CMK (cell line): Measurements from ENCODE around the gene FANCC.

Experiments used
- DNase-seq: peaks from one replicate; pipeline ENCODE4 v3.0.0-alpha.2; 2010; ENCODE audit warnings: low read depth

The FANCC gene

DNA sequence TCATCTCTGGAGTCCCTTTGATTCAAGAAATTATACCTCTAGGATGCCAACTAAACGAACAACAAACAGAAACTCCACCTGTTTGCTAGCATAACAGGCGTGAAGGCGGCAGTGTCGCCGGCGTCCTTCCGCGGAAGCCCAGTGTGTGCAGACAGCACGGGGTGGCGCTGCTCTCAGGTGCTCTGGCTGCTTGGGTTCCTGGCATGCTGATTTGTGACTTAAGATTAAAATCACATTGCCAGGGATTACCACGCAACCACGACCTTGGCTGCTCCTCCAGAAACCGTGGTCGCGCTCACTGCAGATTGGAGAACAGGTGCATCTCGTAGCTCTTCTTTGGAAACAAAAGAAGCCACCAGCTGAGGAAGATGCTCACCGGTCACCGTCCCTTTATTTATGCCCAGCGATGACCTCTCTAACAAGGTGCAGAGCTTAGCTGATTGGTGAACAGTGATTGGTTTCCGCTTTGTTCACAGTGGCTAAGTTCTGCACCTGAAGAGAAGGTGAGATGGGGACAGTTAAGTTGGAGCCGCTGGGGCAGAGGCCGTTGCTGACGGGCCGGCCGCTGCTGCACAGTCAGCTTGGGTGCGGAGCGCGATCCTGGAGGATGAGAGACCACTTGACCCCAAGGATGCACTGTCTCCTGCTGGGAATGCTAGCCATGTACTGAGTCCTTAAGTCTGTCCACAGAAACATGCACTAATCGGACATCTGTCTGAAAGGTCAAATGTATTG is 232.3 kb downstream of the FANCC start:
- no peak for DNase-seq

GRCh38 chr9:95084254-95084934 is 233.1 kb downstream of the FANCC start:
- DNase-seq, result no peak

DNA sequence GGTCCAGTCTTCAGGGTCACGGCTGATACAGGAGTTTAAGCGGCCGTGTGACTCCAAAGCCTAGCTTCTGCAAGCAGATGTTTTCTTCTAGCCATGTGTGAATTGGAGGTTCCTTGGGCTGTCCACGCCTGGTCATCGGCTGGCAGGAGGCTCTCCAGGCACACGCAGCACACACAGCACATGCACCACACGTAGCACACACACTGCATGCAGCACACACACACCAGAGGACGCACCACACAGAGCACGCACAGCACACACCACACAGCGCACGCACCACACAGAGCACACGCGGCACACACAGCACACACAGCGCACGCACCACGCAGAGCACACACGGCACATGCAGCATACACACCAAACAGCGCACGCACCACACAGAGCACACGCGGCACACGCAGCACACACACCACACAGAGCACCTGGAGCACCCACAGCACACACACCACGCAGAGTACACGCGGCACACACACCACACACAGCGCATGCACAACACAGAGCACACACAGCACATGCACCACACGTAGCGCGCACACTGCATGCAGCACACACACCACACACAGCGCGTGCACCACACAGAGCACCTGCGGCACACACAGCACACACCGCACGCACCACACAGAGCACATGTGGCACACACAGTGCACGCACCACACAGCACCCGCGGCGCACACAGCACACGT is 234.3 kb downstream of the FANCC start:
- DNase-seq, result no peak

DNA sequence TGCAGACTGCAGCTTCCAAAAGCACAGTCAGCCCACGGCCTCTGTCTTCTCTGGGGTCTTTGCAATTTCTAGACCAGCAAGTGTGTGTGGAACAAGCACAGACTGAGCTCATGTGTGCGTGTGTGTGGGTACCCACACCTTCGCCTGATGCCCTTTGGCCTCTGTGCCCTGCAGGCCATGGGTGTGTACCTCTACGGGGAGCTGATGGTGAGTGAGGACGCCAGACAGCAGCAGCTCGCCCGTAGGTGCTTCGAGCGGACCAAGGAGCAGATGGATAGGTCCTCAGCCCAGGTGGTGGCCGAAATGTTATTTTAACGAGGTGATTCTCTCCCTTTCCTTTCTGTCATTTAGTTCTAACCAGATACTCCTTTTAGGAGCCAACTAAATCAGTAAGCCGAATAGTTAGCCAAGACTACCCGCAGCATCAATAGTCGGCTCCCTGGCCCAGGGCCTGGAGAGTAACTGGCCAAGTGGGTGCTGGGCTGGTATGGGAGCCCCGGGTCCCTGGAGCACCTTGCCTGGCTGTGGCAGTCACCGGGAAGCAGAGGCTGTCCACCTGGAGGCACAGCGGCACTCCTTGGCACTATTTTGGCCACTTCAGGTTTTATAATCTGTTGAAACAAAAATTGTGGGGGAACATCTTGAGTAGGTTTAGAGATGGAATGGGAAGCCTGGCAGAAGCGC is 235.0 kb downstream of the FANCC start:
- no peak for DNase-seq

DNA sequence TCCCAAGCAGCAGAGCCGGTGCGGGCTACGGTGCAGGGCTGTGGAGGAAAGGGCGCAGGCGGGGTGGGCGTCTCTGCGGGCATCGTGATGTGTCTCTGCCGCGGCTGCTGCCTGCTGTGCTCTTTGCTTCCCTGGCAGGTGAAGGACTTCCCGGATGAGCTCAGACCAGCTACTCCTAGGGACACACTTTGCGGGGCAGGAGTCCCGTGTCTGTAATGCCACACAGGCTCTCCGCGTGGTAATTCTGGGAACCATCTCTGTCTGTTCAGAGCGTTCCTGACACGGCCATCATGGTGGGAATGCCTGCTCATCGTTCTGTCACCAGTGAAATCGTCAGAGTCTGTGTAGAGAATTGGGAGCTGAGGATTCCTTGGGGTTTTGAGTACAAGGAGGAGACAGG is 235.5 kb downstream of the FANCC start:
- DNase-seq, result no peak

- no peak for DNase-seq
Observed at GRCh38 chr9:95080961-95081647, 236.4 kb downstream of the FANCC start.

- no peak for DNase-seq
Observed at GRCh38 chr9:95079461-95079860, 238.0 kb downstream of the FANCC start.

DNA sequence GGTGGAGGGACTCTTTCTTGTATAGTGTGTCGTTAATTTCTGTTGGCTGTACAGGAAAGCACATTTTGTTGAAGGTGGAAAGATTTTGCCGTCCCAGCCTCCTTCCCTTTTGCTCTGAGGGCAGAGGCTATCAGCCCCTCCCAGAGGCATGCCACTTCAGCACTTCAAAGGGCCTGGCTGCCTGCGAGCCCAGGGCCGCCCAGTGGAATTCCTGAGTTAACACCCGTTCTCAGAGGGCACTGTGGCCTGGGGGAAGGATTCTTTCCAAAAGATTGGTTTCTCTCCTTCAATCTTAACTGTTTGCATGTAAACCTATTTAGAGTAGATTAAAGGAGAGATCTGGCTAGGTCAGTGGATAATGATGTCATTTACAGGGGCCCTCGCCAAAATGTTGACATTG is 238.6 kb downstream of the FANCC start:
- no peak for DNase-seq

- DNase-seq, result no peak
Observed at GRCh38 chr9:95078511-95078910, 239.0 kb downstream of the FANCC start.

- DNase-seq, result no peak
Observed at GRCh38 chr9:95077766-95078370, 239.6 kb downstream of the FANCC start.

DNA sequence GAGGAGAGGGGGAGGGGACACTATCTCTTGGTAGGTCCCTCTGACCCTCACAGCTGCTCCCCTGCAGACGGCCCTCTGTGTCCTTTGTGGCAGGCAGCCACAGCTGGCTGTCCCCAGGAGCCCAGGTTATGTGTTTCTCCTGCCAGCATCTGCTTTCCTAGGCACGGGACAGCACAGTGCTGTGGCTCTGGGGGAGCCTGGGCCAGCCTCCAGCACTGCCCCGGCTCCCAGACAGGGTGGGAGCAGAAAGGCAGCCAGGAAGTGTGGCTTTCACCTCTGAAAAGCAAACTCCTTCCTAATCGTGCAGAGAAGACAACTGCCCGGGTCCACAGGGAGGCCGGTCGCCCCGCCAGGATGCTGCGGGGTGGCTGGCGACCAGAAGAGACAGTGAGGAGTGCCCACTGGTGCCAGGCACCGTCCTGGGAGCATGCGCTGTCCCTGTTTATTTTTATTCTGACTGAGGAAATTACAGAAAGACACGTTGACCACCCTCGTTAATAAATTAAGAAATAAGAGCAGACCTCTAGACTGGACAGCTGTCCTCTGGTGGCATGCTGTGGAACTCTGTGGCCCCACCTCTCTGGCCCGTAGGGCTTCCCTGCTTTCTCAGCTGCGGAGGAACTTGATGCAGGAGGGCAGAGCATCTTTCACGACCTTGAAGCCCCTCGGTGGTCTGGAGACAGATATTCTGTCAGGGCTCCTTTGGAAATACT is 240.3 kb downstream of the FANCC start:
- no peak for DNase-seq

- DNase-seq, result no peak
Observed at GRCh38 chr9:95076696-95077052, 240.8 kb downstream of the FANCC start.

GRCh38 chr9:95075700-95076099 is 241.8 kb downstream of the FANCC start:
- no peak for DNase-seq

DNA sequence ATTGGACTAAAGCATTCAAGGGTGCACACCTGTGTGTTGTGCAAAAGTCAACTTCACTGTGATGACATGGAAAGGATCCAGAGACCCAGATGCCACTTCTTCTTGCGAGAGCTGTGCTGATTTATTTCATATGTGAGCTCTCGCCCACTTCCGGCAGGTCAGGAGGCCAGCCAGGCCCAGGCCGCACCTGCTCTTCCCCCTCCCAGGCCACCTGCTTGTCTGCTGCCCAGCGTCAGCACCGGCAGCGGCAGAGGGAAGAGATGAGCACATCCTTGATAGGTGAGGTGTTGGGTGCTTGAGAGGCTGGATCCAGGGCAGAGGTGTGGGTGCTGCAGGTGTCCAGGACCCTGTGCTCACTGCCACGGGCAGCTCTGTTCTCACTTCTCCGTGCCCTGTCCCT is 242.9 kb downstream of the FANCC start:
- DNase-seq, result no peak

DNA sequence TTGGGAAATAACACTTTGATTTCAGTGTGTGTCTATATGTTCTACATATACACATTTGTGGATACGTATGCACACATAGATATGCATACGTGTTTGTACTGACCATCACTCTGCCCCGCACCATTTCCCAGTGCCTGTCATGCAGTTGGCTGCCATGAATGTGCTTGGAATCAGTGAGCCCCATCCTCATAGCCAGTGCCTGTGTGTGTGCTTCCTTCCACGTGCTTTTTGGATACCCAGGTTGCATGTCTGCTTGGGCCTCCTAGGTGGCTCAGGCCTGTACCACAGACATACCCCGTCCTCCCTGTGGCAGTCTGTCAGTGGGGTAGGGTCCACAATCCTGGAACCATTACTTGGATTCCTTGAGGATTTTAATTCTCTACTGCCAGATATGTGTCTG is 243.6 kb downstream of the FANCC start:
- no peak for DNase-seq

- DNase-seq, result no peak
Observed at GRCh38 chr9:95073042-95073607, 244.4 kb downstream of the FANCC start.

DNA sequence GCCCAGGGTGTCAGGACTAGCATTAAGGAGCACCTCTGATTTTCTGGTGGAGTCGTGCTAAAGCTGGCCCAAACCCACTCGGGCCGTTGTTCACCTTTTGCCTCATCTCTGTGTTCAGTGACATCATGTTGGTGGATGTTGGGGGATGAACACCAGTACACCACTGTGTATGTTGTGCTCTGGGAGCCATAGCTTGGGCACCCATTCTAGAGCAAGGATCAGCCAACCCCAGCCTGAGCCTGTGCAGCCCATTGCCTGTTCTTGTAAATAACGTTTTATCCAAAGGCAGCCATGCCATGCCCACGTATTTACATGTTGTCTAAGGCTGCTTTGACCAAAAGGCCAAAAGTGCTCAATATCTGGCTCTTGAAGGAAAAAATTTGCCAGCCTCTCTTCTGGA is 245.6 kb downstream of the FANCC start:
- DNase-seq, result no peak

DNA sequence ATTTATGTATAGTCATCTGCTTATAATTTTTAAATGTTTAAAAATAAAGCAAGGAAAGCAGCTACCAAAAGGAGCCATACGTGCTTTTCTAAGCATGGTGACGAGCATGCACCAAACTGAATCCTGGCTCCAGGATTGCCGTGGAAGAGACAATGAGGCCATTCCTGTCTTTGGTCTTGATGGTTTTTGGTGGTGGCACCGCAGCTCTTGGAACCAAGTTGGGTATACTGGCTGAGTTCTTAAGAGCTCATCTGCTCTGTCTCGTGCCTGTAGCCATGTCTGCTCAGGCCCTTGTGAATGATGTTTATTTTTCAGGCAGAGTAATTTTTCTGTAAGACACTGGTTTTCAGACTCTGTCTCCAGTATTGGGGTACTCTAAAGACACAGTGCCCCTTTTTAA is 246.1 kb downstream of the FANCC start:
- DNase-seq, result no peak

- DNase-seq, result no peak
Observed at GRCh38 chr9:95070549-95071021, 246.9 kb downstream of the FANCC start.

DNA sequence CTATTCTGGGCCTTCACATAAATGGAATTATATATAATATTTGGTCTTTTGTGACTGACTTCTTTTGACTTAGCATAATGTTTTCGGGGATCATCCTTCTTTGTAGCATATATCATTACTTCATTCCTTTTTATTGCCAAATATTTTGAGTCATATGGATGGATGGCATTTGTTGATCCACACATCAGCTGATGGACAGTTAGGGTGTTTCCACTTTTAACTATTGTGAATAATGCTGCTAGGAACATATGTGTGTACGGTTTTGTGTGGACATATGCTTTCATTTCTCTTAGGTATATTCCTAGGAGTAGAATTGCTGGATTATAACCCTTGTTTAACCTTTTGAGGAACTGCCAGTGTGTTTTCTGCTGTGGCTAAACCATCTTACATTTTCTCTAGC is 249.6 kb downstream of the FANCC start:
- DNase-seq, result no peak

DNA sequence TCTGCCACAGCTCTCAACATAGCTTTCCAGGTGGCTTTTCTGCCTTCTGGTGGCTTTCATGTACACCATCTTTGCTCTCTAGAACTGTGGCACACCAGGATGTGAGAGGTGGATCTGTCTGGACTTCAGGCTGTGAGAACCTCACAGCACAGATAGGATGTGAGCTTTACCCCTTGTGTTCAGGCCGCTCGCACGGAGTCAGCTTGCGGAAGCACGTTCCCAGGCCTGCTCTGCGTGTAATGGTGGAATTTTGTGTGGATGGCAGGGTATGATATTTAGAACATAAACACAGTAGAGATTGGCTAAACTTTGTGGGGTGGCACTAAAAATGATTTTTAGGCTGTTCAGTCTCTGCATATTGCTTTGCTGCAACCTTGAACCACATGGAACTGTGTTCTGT is 250.5 kb downstream of the FANCC start:
- no peak for DNase-seq
